K562 (cell line): ENCODE results near the gene CTSW. TPM values are rescaled to one million over a fixed set of nuclear protein-coding genes. Genes with fewer than 3 reads are reported as not detected.
A peak's percentile ranks its signal among the peaks of the same experiment; 100 is the strongest.

ENCODE experiments used
- BRF2 ChIP-seq: IDR thresholded peaks from 3 replicates; pipeline ENCODE4 v1.6.1; 2011; ENCODE audit warnings: borderline replicate concordance, mild to moderate bottlenecking; ENCODE audit not compliant: insufficient read length, insufficient read depth
- CBX1 ChIP-seq: sonication (generic); IDR thresholded peaks from 2 replicates; pipeline ENCODE4 v1.6.1; 2016; ENCODE audit warnings: antibody characterized with exemption, low read depth, mild to moderate bottlenecking
- CBX5 ChIP-seq: IDR thresholded peaks from 2 replicates; pipeline ENCODE4 v1.6.1; 2014; ENCODE audit warnings: low read depth, borderline replicate concordance
- CBX8 ChIP-seq: fragments of 200-600 bp; sonication (generic); IDR thresholded peaks from 2 replicates; pipeline ENCODE4 v1.6.1; 2012; ENCODE audit warnings: borderline replicate concordance, mixed run types, low read depth, mild to moderate bottlenecking, moderate library complexity, mixed read lengths, low read length, control low read depth, inconsistent platforms; ENCODE audit not compliant: poor library complexity, severe bottlenecking; ENCODE audit errors: extremely low read depth
- E2F1 ChIP-seq: sonication (generic); formaldehyde crosslinking; IDR thresholded peaks from 2 replicates; pipeline ENCODE4 v1.8.1; 2023; ENCODE audit warnings: mild to moderate bottlenecking, missing genetic modification reagents, moderate library complexity
- MCM5 ChIP-seq: fragments of 450-650 bp; IDR thresholded peaks from 2 replicates; pipeline ENCODE4 v1.6.1; 2016; ENCODE audit warnings: low read depth
- MTA1 ChIP-seq: fragments of 450-650 bp; IDR thresholded peaks from 2 replicates; pipeline ENCODE4 v1.6.1; 2017; ENCODE audit warnings: borderline replicate concordance
- POLR2AphosphoS5 ChIP-seq: IDR thresholded peaks from 2 replicates; pipeline ENCODE4 v1.6.1; 2011; ENCODE audit warnings: mild to moderate bottlenecking, low read depth, low read length, moderate library complexity; ENCODE audit not compliant: control insufficient read depth, insufficient read depth
- U2AF2 ChIP-seq: fragments of 200-400 bp; formaldehyde crosslinking; optimal IDR thresholded peaks from 2 replicates; pipeline ENCODE3; 2017; ENCODE audit warnings: low read depth, mild to moderate bottlenecking, low read length
- ZNF280A ChIP-seq: fragments of 450-650 bp; IDR thresholded peaks from 2 replicates; pipeline ENCODE4 v1.6.1; 2018; ENCODE audit warnings: mild to moderate bottlenecking, low read depth; ENCODE audit not compliant: partially characterized antibody
- ZNF384 ChIP-seq: IDR thresholded peaks from 2 replicates; pipeline ENCODE4 v1.6.1; 2012; ENCODE audit warnings: low read depth, low read length, improper control_type of control experiment
- ZNF57 ChIP-seq: fragments of 450-650 bp; formaldehyde crosslinking; IDR thresholded peaks from 2 replicates; pipeline ENCODE4 v1.4.0; 2020; ENCODE audit warnings: mild to moderate bottlenecking, moderate library complexity
- ZNF668 ChIP-seq: fragments of 250-450 bp; sonication (Bioruptor Pico); IDR thresholded peaks from 2 replicates; pipeline ENCODE4 v1.8.0; 2022; ENCODE audit warnings: mild to moderate bottlenecking, inconsistent platforms
- polyA plus RNA-seq, 8 experiments: library from polyadenylated mRNA; depleted of rRNA in 4 of 8; stranded (reverse) in 5 of 8; unstranded in 3 of 8; fragments of >200 nt; fragmentation: Nextera tagmentation in 2 of 8; fragmentation: Illumina TruSeq in 1 of 8; extraction: Ambion mirVana in 2 of 8; extraction: Trizol in 1 of 8; gene quantifications; 2 replicates each; pipeline versions ENCODE4 v1.2.1 to v1.2.3, GENCODE V29; 2011 to 2014; ENCODE audit warnings: inconsistent platforms in 1 of 8, missing spikeins in 1 of 8
- total RNA-seq, 7 experiments: library from RNA; depleted of rRNA in 6 of 7; stranded (reverse); fragments of >200 nt in 6 of 7; fragmentation: Illumina TruSeq in 2 of 7; extraction: Trizol in 2 of 7; gene quantifications; 2 replicates each; pipeline versions ENCODE4 v1.2.1 to v1.2.3, GENCODE V29; 2011 to 2021; ENCODE audit warnings: low replicate concordance in 1 of 7
- TF ChIP-seq, protein P1 (sequence below): fragments of 450-650 bp; IDR thresholded peaks from 2 replicates; pipeline ENCODE4 v1.6.1; 2016; ENCODE audit warnings: antibody characterized with exemption
- TF ChIP-seq, protein P2 (sequence below): fragments of 250-450 bp; sonication (Bioruptor Pico); IDR thresholded peaks from 2 replicates; pipeline ENCODE4 v1.4.0; 2020; ENCODE audit warnings: mild to moderate bottlenecking, moderate library complexity

The CTSW gene
- total and polyA plus RNA-seq, 9 of the 15 experiments (the other 6 are each of a cell fraction or from before 2014, with no cell fraction given), result 0.04 TPM; not detected in 8

DNA sequence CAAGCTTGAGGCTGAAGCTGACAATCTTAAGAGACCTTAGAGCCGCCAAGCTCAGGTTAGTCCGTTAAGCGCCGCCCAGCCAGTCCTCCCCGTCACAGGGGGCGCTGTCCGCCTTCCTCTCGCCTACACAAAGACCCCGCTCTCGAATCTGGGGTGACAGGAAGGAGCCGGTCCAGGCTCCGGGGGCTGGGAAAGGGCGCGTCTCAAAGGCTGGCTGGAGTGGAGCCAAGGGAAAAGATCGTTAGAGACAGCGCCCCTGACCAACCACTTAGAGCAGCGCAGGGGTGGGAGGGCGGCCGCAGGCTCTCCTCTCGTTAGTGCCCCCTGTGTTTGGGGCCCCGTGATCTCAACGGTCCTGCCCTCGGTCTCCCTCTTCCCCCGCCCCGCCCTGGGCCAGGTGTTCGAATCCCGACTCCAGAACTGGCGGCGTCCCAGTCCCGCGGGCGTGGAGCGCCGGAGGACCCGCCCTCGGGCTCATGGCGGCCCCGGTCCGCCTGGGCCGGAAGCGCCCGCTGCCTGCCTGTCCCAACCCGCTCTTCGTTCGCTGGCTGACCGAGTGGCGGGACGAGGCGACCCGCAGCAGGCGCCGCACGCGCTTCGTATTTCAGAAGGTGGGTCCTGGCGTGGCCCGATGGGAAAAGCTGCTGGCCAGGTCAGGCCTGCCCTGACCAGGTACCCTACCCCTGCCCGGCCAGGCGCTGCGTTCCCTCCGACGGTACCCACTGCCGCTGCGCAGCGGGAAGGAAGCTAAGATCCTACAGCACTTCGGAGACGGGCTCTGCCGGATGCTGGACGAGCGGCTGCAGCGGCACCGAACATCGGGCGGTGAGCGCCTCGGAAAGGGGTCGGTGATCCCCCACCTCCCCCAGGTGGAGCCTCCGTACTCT lies 19.1 kb upstream of the CTSW start, which contains the start of gene MUS81 (continued):
- no peak for TF ChIP-seq BRF2
- no peak for TF ChIP-seq ZNF668 (CRISPR knock-in tag)
- TF ChIP-seq E2F1 (CRISPR knock-in tag), result peak; percentile 75
- TF ChIP-seq CBX8, result no peak
- TF ChIP-seq MCM5, result no peak
- TF ChIP-seq POLR2AphosphoS5, result peak; percentile 82
- no peak for TF ChIP-seq ZNF280A
- TF ChIP-seq CBX5, result no peak
- TF ChIP-seq ZNF57, result no peak
- TF ChIP-seq, protein P1, sequence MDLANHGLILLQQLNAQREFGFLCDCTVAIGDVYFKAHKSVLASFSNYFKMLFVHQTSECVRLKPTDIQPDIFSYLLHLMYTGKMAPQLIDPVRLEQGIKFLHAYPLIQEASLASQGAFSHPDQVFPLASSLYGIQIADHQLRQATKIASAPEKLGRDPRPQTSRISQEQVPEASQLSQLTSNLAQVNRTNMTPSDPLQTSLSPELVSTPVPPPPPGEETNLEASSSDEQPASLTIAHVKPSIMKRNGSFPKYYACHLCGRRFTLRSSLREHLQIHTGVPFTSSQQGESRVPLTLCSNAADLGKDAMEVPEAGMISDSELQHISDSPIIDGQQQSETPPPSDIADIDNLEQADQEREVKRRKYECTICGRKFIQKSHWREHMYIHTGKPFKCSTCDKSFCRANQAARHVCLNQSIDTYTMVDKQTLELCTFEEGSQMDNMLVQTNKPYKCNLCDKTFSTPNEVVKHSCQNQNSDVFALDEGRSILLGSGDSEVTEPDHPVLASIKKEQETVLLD, result no peak
- no peak for TF ChIP-seq U2AF2
- peak; percentile 64; the same call in 1 of the 2 replicates for TF ChIP-seq CBX1
- TF ChIP-seq MTA1, result no peak; the same call in 1 of the 2 replicates
- TF ChIP-seq ZNF384, result no peak
- TF ChIP-seq, protein P2, sequence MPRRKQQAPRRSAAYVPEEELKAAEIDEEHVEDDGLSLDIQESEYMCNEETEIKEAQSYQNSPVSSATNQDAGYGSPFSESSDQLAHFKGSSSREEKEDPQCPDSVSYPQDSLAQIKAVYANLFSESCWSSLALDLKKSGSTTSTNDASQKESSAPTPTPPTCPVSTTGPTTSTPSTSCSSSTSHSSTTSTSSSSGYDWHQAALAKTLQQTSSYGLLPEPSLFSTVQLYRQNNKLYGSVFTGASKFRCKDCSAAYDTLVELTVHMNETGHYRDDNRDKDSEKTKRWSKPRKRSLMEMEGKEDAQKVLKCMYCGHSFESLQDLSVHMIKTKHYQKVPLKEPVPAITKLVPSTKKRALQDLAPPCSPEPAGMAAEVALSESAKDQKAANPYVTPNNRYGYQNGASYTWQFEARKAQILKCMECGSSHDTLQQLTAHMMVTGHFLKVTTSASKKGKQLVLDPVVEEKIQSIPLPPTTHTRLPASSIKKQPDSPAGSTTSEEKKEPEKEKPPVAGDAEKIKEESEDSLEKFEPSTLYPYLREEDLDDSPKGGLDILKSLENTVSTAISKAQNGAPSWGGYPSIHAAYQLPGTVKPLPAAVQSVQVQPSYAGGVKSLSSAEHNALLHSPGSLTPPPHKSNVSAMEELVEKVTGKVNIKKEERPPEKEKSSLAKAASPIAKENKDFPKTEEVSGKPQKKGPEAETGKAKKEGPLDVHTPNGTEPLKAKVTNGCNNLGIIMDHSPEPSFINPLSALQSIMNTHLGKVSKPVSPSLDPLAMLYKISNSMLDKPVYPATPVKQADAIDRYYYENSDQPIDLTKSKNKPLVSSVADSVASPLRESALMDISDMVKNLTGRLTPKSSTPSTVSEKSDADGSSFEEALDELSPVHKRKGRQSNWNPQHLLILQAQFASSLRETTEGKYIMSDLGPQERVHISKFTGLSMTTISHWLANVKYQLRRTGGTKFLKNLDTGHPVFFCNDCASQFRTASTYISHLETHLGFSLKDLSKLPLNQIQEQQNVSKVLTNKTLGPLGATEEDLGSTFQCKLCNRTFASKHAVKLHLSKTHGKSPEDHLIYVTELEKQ (CRISPR knock-in tag), result no peak
